Activated CD4-positive, alpha-beta T cell treated with anti-CD3 and anti-CD28 coated beads, Interleukin-2, amount 50 U/mL, for 1 hour (primary cell): ENCODE measurements around the gene IRF3.

ENCODE experiments used
- DNase-seq: peaks from one replicate; pipeline ENCODE4 v3.0.0-alpha.2; 2020

Gene IRF3, protein sequence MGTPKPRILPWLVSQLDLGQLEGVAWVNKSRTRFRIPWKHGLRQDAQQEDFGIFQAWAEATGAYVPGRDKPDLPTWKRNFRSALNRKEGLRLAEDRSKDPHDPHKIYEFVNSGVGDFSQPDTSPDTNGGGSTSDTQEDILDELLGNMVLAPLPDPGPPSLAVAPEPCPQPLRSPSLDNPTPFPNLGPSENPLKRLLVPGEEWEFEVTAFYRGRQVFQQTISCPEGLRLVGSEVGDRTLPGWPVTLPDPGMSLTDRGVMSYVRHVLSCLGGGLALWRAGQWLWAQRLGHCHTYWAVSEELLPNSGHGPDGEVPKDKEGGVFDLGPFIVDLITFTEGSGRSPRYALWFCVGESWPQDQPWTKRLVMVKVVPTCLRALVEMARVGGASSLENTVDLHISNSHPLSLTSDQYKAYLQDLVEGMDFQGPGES

GRCh38 chr19:49665351-49666119 lies at the start of gene IRF3, which contains the start of gene BCL2L12:
Gene IRF3, minus strand, starts transcription at chr19:49665857. Its CDS starts 1,019 bp downstream, at chr19:49664838.
Gene BCL2L12, plus strand, starts transcription at chr19:49665933. Its CDS starts 760 bp downstream, at chr19:49666693.
- DNase-seq, result peak; percentile 100

GRCh38 chr19:49713236-49713845 lies 47.7 kb upstream of the IRF3 start:
- DNase-seq, result no peak

DNA sequence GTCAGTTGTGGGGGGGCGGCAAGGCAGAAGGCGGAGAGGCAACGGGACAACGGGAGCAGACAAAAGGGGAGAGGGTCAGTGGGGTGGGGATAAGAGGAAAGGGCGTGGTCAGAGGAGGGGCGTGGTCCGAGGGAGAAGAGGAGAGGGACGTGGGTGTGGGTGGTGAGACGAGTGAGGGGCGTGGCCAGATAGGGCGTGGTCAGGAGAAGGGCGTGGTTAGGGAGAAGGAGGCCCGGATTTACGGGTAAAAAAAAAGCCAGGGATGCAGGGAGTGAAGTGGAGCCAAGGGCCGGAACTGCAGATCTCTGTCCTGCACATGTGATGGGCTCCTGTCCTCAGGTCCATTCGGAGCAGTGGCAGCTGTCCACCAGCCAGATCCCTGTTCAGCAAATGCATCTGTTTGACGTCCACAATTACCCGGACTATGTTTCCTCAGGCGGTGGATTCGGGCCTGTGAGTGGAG lies 46.8 kb upstream of the IRF3 start:
- no peak for DNase-seq

DNA sequence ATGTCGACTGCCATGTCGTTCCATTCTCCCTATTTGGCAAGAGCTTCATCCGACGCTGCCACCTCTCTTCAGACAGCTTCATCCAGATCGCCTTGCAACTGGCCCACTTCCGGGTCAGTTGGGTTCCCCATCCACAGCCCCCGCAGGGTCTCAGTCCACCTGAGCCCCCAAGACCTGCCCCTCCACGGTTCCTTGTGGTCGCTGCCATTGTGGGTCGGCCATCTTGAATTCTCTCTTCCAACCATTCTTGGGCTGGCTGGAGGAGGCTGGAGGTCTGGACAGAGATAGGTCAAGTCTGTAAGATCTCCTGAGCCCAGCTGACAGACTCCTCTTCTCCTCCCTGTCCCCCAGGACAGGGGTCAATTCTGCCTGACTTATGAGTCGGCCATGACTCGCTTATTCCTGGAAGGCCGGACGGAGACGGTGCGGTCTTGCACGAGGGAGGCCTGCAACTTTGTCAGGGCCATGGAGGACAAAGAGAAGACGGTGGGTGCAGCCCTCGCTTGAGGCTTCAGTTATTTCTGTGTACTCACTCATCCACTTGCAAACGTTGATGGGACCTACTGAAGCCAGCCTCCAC lies 44.8 kb upstream of the IRF3 start:
- no peak for DNase-seq

GRCh38 chr19:49705919-49706318 lies 40.3 kb upstream of the IRF3 start:
- DNase-seq, result no peak

DNA sequence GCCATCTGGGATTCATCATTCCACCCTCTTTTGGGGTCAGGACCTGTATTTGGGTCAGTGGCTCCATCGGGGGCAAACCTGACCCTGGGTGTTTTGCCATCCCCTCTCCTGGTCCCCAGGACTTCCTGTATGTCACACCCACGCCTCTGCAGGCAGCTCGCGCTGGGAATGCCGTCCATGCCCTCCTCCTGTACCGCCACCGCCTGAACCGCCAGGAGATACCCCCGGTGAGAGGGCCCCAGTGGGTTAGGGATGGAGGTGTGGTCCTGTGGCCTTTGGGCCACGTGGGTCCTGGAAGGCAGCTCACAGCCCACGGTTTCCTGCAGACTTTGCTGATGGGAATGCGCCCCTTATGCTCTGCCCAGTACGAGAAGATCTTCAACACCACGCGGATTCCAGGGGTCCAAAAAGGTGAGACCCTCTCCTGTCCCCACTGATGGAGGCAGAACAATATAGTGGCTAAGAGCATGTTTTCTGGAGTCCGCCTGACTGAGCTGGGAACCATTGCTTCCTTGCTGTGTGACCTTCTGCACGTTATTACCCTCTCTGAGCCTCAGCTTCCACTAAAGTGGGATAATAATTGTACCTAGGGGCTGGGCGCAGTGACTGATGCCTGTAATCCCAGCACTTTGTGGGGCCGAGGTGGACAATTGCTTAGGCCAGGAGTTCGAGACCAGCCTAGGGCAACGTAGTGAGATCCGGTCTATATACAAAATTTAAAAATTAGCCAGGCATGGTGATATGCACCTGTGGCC lies 39.4 kb upstream of the IRF3 start:
- DNase-seq, result no peak

GRCh38 chr19:49701271-49701786 lies 35.7 kb upstream of the IRF3 start:
- DNase-seq, result no peak

GRCh38 chr19:49700563-49700962 lies 34.9 kb upstream of the IRF3 start:
- DNase-seq, result no peak

GRCh38 chr19:49699364-49699763 lies 33.7 kb upstream of the IRF3 start:
- no peak for DNase-seq

DNA sequence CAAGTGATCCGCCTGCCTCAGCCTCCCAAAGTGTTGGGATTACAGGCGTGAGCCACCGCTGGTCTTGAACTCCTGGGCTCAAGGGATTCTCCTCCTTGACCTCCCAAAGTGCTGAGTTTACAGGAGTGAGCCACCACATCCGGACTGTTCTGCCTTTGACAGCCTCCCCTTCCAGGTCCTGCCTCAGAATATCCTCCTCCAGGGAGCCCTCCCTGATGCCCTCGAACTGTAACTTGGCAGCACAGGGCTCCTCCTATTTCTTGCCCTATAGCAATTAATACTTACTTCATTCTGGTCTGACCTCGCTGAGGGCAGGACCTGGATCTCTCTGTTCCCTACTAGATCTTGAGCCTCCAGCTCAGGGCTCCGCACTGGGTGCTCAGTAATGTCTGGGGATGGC lies 31.2 kb upstream of the IRF3 start:
- DNase-seq, result no peak

DNA sequence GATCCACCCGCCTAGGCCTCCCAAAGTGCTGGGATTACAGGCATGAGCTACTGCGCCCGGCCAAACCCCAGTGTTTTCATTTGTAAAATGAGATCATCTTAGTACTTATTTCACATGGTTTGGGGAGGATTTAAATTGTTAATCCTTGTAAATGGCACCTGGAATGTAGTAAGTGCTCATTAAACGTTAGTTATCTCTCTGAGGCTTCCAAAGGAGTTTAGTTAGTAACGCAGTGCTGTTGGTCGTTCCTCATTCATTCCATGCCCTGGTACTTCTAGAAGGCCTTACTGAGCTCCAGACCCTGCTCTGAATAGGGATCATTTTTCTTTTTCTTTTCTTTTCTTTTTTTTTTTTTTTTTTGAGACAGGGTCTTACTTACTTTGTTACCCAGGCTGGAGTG lies 30.5 kb upstream of the IRF3 start:
- DNase-seq, result no peak

DNA sequence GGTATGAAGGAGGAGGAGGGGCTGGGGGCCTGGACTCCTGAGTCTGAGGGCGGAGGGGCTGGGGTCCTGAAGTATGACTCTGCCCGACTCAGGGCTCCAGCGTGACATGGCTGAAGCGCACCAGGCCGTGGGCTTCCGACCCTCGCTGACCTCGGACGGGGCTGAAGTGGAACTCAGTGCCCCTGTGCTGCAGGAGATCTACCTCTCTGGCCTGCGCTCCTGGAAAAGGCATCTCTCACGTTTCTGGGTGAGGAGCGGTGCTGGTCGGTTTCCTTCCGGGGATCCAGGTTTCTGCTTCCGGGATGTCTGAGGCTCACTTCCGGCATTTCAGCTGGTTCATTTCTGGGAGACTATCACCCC lies 26.5 kb upstream of the IRF3 start:
- no peak for DNase-seq

DNA sequence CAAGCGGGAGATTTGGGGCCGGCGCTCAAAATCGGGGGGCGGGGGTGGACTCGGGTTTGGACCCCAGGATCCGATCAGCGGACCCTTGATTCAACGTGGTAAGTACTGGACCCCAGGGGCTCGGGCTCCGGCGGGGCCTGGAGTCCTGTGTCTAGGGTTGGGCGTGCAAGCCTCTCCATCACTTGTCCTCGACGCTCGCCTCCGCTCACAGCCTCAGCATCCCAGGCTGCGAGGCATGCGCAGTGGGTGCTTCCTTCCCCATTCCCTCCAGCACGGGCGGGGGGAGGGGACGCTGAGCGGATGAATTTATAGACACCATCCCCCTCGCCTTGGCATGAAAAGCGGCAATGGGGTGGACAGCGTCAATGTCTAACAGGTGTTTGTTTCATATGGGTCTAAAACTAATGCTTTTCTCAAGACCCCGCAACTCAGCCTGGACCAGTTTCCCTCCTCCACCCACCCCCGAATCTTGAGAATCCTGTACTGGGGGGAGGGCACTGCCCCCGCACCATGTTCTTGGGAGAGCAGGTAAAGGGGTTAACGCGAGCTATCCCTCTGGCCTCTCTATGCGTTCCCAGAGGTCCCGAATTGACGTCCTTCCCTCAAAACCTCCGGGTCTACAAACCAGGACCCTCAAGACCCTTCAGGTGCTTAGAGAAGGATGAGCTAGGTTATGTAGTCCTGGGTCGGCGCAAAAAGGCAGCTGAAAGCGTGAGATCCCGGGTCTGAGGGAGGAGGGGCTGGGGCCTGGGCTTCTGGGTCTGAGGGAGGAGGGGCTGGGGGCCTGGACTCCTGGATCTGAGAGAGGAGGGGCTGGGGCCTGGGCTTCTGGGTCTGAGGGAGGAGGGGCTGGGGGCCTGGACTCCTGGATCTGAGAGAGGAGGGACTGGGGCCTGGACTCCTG lies 25.8 kb upstream of the IRF3 start:
- DNase-seq, result no peak

GRCh38 chr19:49690656-49691242 lies 25.1 kb upstream of the IRF3 start, which contains the start of gene CPT1C:
Gene CPT1C, plus strand, starts transcription at chr19:49691116. Its CDS starts 1,137 bp downstream, at chr19:49692253.
- DNase-seq, result peak; percentile 54

DNA sequence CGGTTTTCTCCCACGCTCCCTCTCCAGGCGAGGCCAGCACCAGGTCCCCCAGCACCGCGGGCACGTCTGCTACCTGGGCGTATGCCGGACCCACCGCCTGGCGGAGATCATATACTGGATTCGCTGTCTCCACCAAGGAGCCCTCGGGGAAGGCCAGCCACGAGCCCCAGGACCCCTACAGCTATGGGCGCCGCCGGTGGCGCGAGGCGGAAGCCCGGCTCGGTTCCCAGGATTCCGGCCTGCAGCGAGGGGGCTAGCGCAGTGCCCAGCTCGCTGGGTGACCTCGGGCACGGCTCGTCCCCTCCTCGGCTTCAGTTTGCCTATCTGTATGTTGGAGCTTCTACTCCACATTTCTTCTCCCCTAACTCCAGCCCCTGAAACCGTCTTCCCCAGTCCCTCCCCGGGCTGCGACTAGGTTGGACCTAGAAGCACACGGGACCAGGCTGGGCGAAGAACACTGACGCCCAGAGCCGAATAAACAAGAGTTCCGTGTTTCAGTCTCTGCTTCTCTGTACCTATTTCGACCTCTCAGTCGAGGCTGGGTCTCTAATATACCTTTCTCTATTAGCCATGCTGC lies 24.5 kb upstream of the IRF3 start:
- no peak for DNase-seq

DNA sequence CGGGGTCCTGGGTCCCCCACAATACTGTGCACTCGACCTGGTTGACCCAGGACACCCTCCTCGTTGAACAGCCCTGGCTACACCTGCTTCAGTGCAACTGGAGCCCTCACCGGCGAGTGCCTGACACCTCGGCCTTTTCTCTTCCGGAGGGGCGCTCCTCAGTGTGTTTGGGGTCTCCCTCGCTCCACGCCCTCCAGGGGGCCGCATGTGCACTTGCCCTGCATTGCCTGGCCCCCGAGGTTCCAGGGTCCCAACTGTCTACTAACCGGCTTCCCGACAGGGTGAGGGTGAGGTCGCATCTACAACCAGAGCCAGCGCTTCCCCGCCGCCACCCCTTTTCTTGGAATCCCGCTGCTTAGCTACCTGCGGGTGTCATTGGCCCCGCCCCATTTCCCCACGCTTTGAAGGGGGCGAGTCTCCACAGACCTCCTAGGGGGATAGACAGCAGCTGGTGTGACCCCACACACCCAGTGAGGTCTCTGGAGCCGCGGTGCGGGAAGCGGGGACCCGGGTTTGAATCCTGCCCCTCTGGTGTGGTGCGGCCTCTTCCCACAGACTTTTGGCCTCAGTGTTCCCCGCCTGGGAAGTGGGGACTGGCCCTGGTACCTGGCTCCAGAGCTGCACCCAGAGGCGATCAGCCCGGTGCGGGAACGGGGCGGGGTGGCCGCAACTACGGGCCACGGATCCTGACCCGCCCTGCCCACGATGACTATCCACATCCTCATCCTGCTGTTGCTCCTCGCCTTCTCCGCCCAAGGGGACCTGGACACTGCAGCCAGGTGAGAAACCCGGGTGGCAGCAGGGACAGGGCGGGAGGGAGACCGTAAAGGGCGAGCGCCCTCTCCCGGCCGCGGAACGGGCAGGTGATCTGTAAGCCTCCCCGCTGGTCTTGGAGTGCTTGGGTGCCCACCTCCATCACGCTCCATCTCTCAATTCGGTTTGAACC lies 23.7 kb upstream of the IRF3 start, which contains the start of gene ADM5:
Gene ADM5, plus strand, starts transcription at position 462 of the 946 bp plus-strand sequence. Its CDS starts 244 bp downstream, at position 706.
- DNase-seq, result peak; percentile 44

GRCh38 chr19:49688531-49689132 lies 23.0 kb upstream of the IRF3 start:
- no peak for DNase-seq

- DNase-seq, result no peak
These were observed 22.1 kb upstream of the IRF3 start for GRCh38 chr19:49687566-49688316.
